Tibial nerve (tissue), 4 donors: ENCODE data around the gene DNMT3B. TPM values are rescaled to one million over a fixed set of nuclear protein-coding genes. Genes with fewer than 3 reads are reported as not detected.
"Not testable (repeated sequence)": the region's sequence is repeated elsewhere in the genome, so short reads cannot be mapped to it uniquely, and the experiment has no call there.

Source experiments
- DNase-seq, 2 donors: peaks; one replicate each; pipeline ENCODE4 v3.0.0-alpha.2; 2019; ENCODE audit warnings: low spot score in 2 of 2
- H3K27ac ChIP-seq, 4 donors: fragments of 200-600 bp; sonication (generic) in 3 of 4; one replicate each; pipeline ENCODE4 v1.5.1; 2017 to 2019; ENCODE audit warnings: mild to moderate bottlenecking in 1 of 4
- H3K27me3 ChIP-seq, 2 donors: fragments of 200-600 bp; sonication (generic) in 1 of 2; one replicate each; pipeline versions ENCODE4 v1.5.1 to v1.6.0; 2017 to 2019
- H3K36me3 ChIP-seq, 3 donors: fragments of 200-600 bp; sonication (generic); one replicate each; pipeline ENCODE4 v1.5.1; 2018 to 2019
- H3K4me1 ChIP-seq, 4 donors: fragments of 200-600 bp; sonication (generic) in 3 of 4; one replicate each; pipeline ENCODE4 v1.5.1; 2017 to 2019
- H3K4me3 ChIP-seq, 4 donors: fragments of 200-600 bp; sonication (generic) in 3 of 4; one replicate each; pipeline ENCODE4 v1.5.1; 2017 to 2019; ENCODE audit warnings: mild to moderate bottlenecking in 1 of 4, moderate library complexity in 1 of 4
- H3K9me3 ChIP-seq, 4 donors: fragments of 200-600 bp; sonication (generic) in 3 of 4; one replicate each; pipeline ENCODE4 v1.5.1; 2017 to 2019
- CTCF ChIP-seq, 5 experiments: fragments of 200-600 bp in 3 of 5; fragments of 450-650 bp in 2 of 5; sonication (generic) in 3 of 5; IDR thresholded peaks; one replicate each; pipeline ENCODE4 v1.5.1; 2016 to 2019; ENCODE audit warnings: antibody characterized with exemption in 5 of 5, mild to moderate bottlenecking in 3 of 5, moderate library complexity in 2 of 5
- EP300 ChIP-seq, 2 donors: sonication (generic); formaldehyde crosslinking; IDR thresholded peaks; one replicate each; pipeline ENCODE4 v1.6.1; 2017; ENCODE audit warnings: antibody characterized with exemption in 2 of 2, mild to moderate bottlenecking in 1 of 2
- POLR2A ChIP-seq, 2 donors: fragments of 450-650 bp; IDR thresholded peaks; one replicate each; pipeline ENCODE4 v1.6.1; 2017; ENCODE audit warnings: antibody characterized with exemption in 2 of 2, mild to moderate bottlenecking in 2 of 2, moderate library complexity in 2 of 2
- WGBS, 2 donors: methylation state at CpG; one replicate each; pipeline ENCODE4 v1.1.5; 2018; 5-methylcytosine and 5-hydroxymethylcytosine counted together
- total RNA-seq, 4 donors: library from RNA; depleted of rRNA; stranded (reverse); fragments of >200 nt; gene quantifications; one replicate each; pipeline ENCODE4 v1.1.0, GENCODE V29; 2016

The DNMT3B gene
- total RNA-seq, 4 donors from 2014 or later, result 1.0 to 1.5 (median 1.3) TPM

DNA sequence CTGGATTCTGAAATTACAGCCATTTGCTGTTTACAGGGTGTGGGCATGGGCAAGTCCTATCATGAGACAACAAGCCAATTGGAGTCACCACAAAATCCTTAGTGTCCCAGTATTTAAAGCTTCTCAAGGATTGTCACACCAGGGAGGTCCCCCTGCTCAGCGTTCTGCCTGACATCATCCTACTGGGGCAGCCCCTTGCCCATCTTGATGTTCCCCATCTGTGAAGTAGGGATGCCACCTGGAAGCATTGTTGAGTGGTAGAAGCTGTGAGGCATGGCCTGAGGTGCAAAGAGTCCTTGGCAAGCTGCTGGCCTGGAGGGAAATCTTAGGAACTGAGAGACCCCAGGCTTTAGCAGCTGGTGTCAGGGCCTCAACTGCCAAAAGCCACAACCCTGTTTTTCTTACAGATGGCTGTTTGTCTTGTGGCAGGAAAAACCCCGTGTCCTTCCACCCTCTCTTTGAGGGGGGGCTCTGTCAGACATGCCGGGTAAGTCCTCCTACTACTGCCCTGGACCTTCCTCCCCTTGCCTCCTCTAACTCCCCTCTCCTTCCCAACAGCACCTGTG lies 34.3 kb downstream of the DNMT3B start:
- H3K27ac ChIP-seq, result no peak overlapping the region
- H3K4me3 ChIP-seq, result no peak overlapping the region
- peaks cover 0 to 46% (median 0%) of the 10 kb centered on the region in 3 donors for H3K36me3 ChIP-seq
- H3K27me3 ChIP-seq, result no peaks in the 10 kb centered on the region
- no peak for TF ChIP-seq CTCF (IDR thresholded peaks at IDR 0.05)
- no peak for TF ChIP-seq EP300 (IDR thresholded peaks at IDR 0.05)
- no peak for TF ChIP-seq POLR2A (IDR thresholded peaks at IDR 0.05)
- WGBS, 2 donors, result 42 to 59% methylated on average over 2 to 3 of the region's 3 CpGs
- no peaks in the 10 kb centered on the region for H3K9me3 ChIP-seq
- no peak for DNase-seq
- peaks cover 0 to 22% (median 7%) of the 10 kb centered on the region in 4 donors for H3K4me1 ChIP-seq

DNA sequence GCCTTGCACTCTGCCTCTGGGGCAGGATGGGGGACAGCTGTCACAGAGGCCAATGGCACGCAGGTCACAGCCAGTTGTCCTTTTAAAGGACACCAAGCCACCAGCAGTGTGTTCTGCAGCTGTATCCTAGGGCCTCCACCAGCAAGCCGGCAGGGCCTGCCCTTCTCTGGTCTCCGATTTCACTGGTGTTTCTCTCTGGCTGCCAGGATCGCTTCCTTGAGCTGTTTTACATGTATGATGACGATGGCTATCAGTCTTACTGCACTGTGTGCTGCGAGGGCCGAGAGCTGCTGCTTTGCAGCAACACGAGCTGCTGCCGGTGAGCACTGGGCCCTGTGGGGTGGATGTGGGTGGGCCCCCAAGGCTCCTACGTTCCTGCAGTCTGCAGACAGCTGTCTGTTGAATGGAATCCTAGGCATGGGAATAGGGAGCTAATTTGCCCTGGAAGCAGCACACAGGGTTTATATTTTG lies 34.8 kb downstream of the DNMT3B start:
- H3K27ac ChIP-seq, result no peak overlapping the region
- 59 to 62% methylated on average over 10 of the region's 10 CpGs for WGBS, 2 donors
- peaks cover 0 to 52% (median 0%) of the 10 kb centered on the region in 3 donors for H3K36me3 ChIP-seq
- H3K27me3 ChIP-seq, result no peaks in the 10 kb centered on the region
- no peaks in the 10 kb centered on the region for H3K9me3 ChIP-seq
- peaks cover 0 to 17% (median 6%) of the 10 kb centered on the region in 4 donors for H3K4me1 ChIP-seq
- no peak overlapping the region for H3K4me3 ChIP-seq
- no peak for DNase-seq
- TF ChIP-seq EP300 (IDR thresholded peaks at IDR 0.05) (no peak), CTCF (IDR thresholded peaks at IDR 0.05) (no peak), POLR2A (IDR thresholded peaks at IDR 0.05) (no peak)

- not testable (repeated sequence) for H3K27me3 ChIP-seq, H3K27ac ChIP-seq, H3K4me3 ChIP-seq, DNase-seq, H3K9me3 ChIP-seq
- Histone ChIP-seq H3K36me3 (peaks cover 0 to 57% (median 0%) of the 10 kb centered on the region in 3 donors), H3K4me1 (peaks cover 0 to 11% (median 3%) of the 10 kb centered on the region in 4 donors)
- WGBS, 2 donors, result 91 to 94% methylated on average over 5 of the region's 5 CpGs
These were observed 35.4 kb downstream of the DNMT3B start for GRCh38 chr20:32797571-32797970.

- no peak for TF ChIP-seq EP300 (IDR thresholded peaks at IDR 0.05)
- TF ChIP-seq POLR2A (IDR thresholded peaks at IDR 0.05), result no peak
- no peak for TF ChIP-seq CTCF (IDR thresholded peaks at IDR 0.05)
- DNase-seq, result no peak
- no peaks in the 10 kb centered on the region for H3K9me3 ChIP-seq
- peaks cover 0 to 4% (median 0%) of the 10 kb centered on the region in 4 donors for H3K4me1 ChIP-seq
- H3K36me3 ChIP-seq, result peaks cover 0 to 65% (median 0%) of the 10 kb centered on the region in 3 donors
- no peaks in the 10 kb centered on the region for H3K27me3 ChIP-seq
- 75 to 83% methylated on average over 22 to 23 of the region's 23 CpGs for WGBS, 2 donors
- no peak overlapping the region for H3K4me3 ChIP-seq
- no peak overlapping the region for H3K27ac ChIP-seq
These were observed 36.1 kb downstream of the DNMT3B start for GRCh38 chr20:32798046-32798981.

DNA sequence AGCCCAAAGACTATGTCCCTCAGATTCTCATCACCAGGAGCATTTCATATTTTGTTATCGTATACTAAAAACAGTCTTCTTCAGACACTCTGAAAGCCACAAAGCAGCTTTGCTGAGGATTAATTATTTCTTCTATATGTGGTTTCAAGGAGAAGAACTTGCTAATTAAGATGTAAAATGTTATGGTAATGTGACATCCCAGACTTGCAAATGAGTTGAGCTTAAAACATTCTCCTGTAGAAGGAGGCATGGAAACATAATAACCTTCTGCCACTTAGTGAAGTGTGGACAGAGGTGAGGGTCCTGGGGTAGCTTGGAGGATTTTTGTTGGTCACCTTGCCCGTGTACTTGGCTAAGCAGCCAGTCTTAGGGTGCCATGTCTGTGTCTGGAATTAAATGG lies 40.9 kb downstream of the DNMT3B start:
- no peak overlapping the region for H3K4me3 ChIP-seq
- TF ChIP-seq EP300 (IDR thresholded peaks at IDR 0.05) (no peak), POLR2A (IDR thresholded peaks at IDR 0.05) (no peak), CTCF (IDR thresholded peaks at IDR 0.05) (no peak)
- 95 to 98% methylated on average over 2 of the region's 2 CpGs for WGBS, 2 donors
- no peaks in the 10 kb centered on the region for H3K4me1 ChIP-seq
- H3K27me3 ChIP-seq, result no peaks in the 10 kb centered on the region
- no peak for DNase-seq
- peaks cover 0 to 76% (median 0%) of the 10 kb centered on the region in 3 donors for H3K36me3 ChIP-seq
- H3K9me3 ChIP-seq, result no peaks in the 10 kb centered on the region
- H3K27ac ChIP-seq, result no peak overlapping the region
